WTC11 (cell line): ENCODE results near the gene LIX1L. TPM values are rescaled to one million over a fixed set of nuclear protein-coding genes. Genes with fewer than 3 reads are reported as not detected.

ENCODE experiments used
- ATAC-seq: fragments of 200-7000 bp; cut with Tn5 transposase; 2 replicates; pipeline ENCODE4 v1.10.0; 2021; ENCODE audit warnings: mild to moderate bottlenecking, moderate library complexity
- CTCF ChIA-PET: fragments of 300-600 bp; sonication (Branson Sonifier 250); formaldehyde crosslinking; loops from one replicate; lab custom pipeline; 2021; ENCODE audit warnings: antibody characterized with exemption; lab: Charles Lee
- POLR2A ChIA-PET: fragments of 350-600 bp; sonication (Branson Sonifier 250); formaldehyde crosslinking; loops from one replicate; lab custom pipeline; 2021; ENCODE audit warnings: antibody characterized with exemption; lab: Charles Lee
- DNase-seq: peaks from one replicate; pipeline ENCODE4 v3.0.0; 2021; ENCODE audit warnings: low spot score
- H3K27ac Mint-ChIP-seq: 2 replicates; pipeline ENCODE4 v1.8.0; 2021; ENCODE audit warnings: mixed read lengths
- H3K27me3 Mint-ChIP-seq: 2 replicates; pipeline ENCODE4 v1.8.0; 2021; ENCODE audit warnings: low read depth, mild to moderate bottlenecking, moderate library complexity, mixed read lengths
- H3K36me3 Mint-ChIP-seq: 2 replicates; pipeline ENCODE4 v1.8.0; 2021; ENCODE audit warnings: mixed read lengths
- H3K4me1 Mint-ChIP-seq: 2 replicates; pipeline ENCODE4 v1.8.0; 2022; ENCODE audit warnings: mixed read lengths
- H3K4me3 Mint-ChIP-seq: 2 replicates; pipeline ENCODE4 v1.8.0; 2021; ENCODE audit warnings: mild to moderate bottlenecking, moderate library complexity, mixed read lengths
- H3K9me3 Mint-ChIP-seq: 2 replicates; pipeline ENCODE4 v1.8.0; 2021; ENCODE audit warnings: mixed read lengths
- AR ChIP-seq: fragments of 250-450 bp; sonication (Bioruptor Pico); IDR thresholded peaks from 2 replicates; pipeline ENCODE4 v1.9.0; 2021; ENCODE audit warnings: mild to moderate bottlenecking
- CREB1 ChIP-seq: sonication (generic); formaldehyde crosslinking; IDR thresholded peaks from 2 replicates; pipeline ENCODE4 v1.8.0; 2023; ENCODE audit warnings: mild to moderate bottlenecking, missing genetic modification reagents
- CREM ChIP-seq: sonication (generic); formaldehyde crosslinking; IDR thresholded peaks from 2 replicates; pipeline ENCODE4 v1.8.1; 2022; ENCODE audit warnings: mild to moderate bottlenecking, missing genetic modification reagents, moderate library complexity
- E2F1 ChIP-seq: sonication (generic); formaldehyde crosslinking; IDR thresholded peaks from 2 replicates; pipeline ENCODE4 v1.8.0; 2022; ENCODE audit warnings: mild to moderate bottlenecking, missing genetic modification reagents
- E2F5 ChIP-seq: sonication (generic); formaldehyde crosslinking; IDR thresholded peaks from 2 replicates; pipeline ENCODE4 v1.8.1; 2022; ENCODE audit warnings: mild to moderate bottlenecking, moderate library complexity, missing genetic modification reagents
- EMX1 ChIP-seq: fragments of 250-450 bp; sonication (Bioruptor Pico); IDR thresholded peaks from 2 replicates; pipeline ENCODE4 v1.8.0; 2021; ENCODE audit warnings: mild to moderate bottlenecking
- ESRRA ChIP-seq: sonication (generic); formaldehyde crosslinking; IDR thresholded peaks from 2 replicates; pipeline ENCODE4 v1.8.1; 2022; ENCODE audit warnings: mild to moderate bottlenecking, missing genetic modification reagents, borderline replicate concordance
- JAZF1 ChIP-seq: fragments of 250-450 bp; sonication (Bioruptor Pico); IDR thresholded peaks from 2 replicates; pipeline ENCODE4 v1.9.0; 2021; ENCODE audit warnings: moderate library complexity, mild to moderate bottlenecking, inconsistent platforms
- MYBL2 ChIP-seq: sonication (generic); formaldehyde crosslinking; IDR thresholded peaks from 2 replicates; pipeline ENCODE4 v1.8.1; 2023; ENCODE audit warnings: mild to moderate bottlenecking, moderate library complexity, missing genetic modification reagents
- NFATC4 ChIP-seq: fragments of 250-450 bp; sonication (Bioruptor Pico); IDR thresholded peaks from 2 replicates; pipeline ENCODE4 v1.9.0; 2021; ENCODE audit warnings: mild to moderate bottlenecking
- NR1H2 ChIP-seq: sonication (generic); formaldehyde crosslinking; IDR thresholded peaks from 2 replicates; pipeline ENCODE4 v1.9.0; 2021; ENCODE audit warnings: mild to moderate bottlenecking, moderate library complexity, missing genetic modification reagents
- PRDM15 ChIP-seq: sonication (generic); formaldehyde crosslinking; IDR thresholded peaks from 2 replicates; pipeline ENCODE4 v1.8.0; 2022; ENCODE audit warnings: missing genetic modification reagents
- PRRX2 ChIP-seq: fragments of 250-450 bp; sonication (Bioruptor Pico); IDR thresholded peaks from 2 replicates; pipeline ENCODE4 v1.8.0; 2021; ENCODE audit warnings: mild to moderate bottlenecking
- RORB ChIP-seq: fragments of 250-450 bp; sonication (Bioruptor Pico); IDR thresholded peaks from 2 replicates; pipeline ENCODE4 v1.9.0; 2021; ENCODE audit warnings: mild to moderate bottlenecking
- SOX15 ChIP-seq: fragments of 250-450 bp; sonication (Bioruptor Pico); IDR thresholded peaks from 2 replicates; pipeline ENCODE4 v1.9.0; 2021; ENCODE audit warnings: mild to moderate bottlenecking
- TEAD1 ChIP-seq: sonication (generic); formaldehyde crosslinking; IDR thresholded peaks from 2 replicates; pipeline ENCODE4 v1.8.0; 2022; ENCODE audit warnings: mild to moderate bottlenecking, missing genetic modification reagents
- USF2 ChIP-seq: sonication (generic); formaldehyde crosslinking; IDR thresholded peaks from 2 replicates; pipeline ENCODE4 v1.8.1; 2023; ENCODE audit warnings: mild to moderate bottlenecking, missing genetic modification reagents, moderate library complexity
- ZNF121 ChIP-seq: sonication (generic); formaldehyde crosslinking; IDR thresholded peaks from 2 replicates; pipeline ENCODE4 v1.8.0; 2023; ENCODE audit warnings: missing genetic modification reagents
- ZNF317 ChIP-seq: sonication (generic); formaldehyde crosslinking; IDR thresholded peaks from 2 replicates; pipeline ENCODE4 v1.8.1; 2023; ENCODE audit warnings: low read depth, mild to moderate bottlenecking, moderate library complexity, missing genetic modification reagents, borderline replicate concordance
- total RNA-seq: library from RNA; stranded (reverse); gene quantifications from 3 replicates; pipeline ENCODE4 v1.2.3, GENCODE V29; 2021
- TF ChIP-seq, protein P1 (sequence below): fragments of 250-450 bp; sonication (Bioruptor Pico); IDR thresholded peaks from 2 replicates; pipeline ENCODE4 v1.8.0; 2021; ENCODE audit warnings: mild to moderate bottlenecking
- TF ChIP-seq, protein P2 (sequence below): sonication (generic); formaldehyde crosslinking; IDR thresholded peaks from 2 replicates; pipeline ENCODE4 v1.8.1; 2022; ENCODE audit warnings: mild to moderate bottlenecking, missing genetic modification reagents, moderate library complexity, borderline replicate concordance

LIX1L gene
- total RNA-seq, 1 experiment from 2014 or later: 3.0 TPM

DNA sequence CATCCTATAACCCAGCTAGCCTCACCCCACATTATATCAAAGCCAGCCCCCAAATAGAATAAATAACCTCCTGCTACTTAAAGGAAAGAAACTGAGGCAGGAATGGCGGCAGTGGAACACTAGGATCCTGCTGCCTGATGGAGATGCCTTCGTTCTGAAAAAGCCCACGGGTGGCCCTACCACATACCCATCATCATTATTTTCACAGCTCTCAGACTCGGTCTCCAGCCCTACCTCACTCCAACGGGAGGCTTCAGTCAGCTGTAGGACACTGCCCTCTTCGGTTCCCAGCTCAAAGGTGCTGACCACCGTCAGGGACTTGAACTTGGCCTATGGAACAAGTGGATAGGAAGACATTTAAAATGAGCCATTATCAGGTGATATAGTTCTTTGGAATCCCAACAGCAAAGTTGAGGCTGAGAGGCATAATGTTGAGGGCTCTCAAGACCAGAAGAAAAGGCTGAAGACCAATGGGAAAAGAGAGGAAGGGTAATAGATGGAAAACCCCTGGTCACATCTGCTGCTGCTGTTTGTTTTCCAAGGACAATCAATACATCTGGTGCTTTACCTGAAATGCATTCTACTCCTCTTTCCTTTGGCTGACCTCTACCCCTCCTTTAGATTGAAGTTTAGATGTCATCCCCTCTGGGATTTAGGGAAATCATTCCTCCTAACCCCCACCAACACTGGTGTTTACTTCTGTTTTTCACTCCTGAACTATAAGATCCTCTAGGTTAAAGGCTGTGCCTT, 64.3 kb downstream of the LIX1L start:
- CTCF ChIA-PET: interaction anchor here (1.6 to 3.7 kb wide), 6 partner anchors 15 to 85 kb away, joined by 3 to 93 read pairs (median 54); partner anchors contain the start of genes ITGA10, NUDT17 and PIAS3
- Mint-ChIP-seq H3K9me3 (no peaks in the 10 kb centered on the region), H3K4me3 (no peak overlapping the region), H3K27me3 (peaks cover 17% of the 10 kb centered on the region), H3K36me3 (no peaks in the 10 kb centered on the region), H3K27ac (no peak overlapping the region), H3K4me1 (peaks cover 14% of the 10 kb centered on the region)
- no peak for ATAC-seq
- TF ChIP-seq JAZF1 (CRISPR knock-in tag) (no peak), PRRX2 (no peak), ESRRA (CRISPR knock-in tag) (no peak), ZNF121 (CRISPR knock-in tag) (no peak), CREB1 (CRISPR knock-in tag) (no peak), SOX15 (no peak), TEAD1 (CRISPR knock-in tag) (no peak), NFATC4 (CRISPR knock-in tag) (no peak), RORB (no peak)
- TF ChIP-seq, protein P1, sequence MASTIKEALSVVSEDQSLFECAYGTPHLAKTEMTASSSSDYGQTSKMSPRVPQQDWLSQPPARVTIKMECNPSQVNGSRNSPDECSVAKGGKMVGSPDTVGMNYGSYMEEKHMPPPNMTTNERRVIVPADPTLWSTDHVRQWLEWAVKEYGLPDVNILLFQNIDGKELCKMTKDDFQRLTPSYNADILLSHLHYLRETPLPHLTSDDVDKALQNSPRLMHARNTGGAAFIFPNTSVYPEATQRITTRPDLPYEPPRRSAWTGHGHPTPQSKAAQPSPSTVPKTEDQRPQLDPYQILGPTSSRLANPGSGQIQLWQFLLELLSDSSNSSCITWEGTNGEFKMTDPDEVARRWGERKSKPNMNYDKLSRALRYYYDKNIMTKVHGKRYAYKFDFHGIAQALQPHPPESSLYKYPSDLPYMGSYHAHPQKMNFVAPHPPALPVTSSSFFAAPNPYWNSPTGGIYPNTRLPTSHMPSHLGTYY (CRISPR knock-in tag): no peak
- TF ChIP-seq, protein P2, sequence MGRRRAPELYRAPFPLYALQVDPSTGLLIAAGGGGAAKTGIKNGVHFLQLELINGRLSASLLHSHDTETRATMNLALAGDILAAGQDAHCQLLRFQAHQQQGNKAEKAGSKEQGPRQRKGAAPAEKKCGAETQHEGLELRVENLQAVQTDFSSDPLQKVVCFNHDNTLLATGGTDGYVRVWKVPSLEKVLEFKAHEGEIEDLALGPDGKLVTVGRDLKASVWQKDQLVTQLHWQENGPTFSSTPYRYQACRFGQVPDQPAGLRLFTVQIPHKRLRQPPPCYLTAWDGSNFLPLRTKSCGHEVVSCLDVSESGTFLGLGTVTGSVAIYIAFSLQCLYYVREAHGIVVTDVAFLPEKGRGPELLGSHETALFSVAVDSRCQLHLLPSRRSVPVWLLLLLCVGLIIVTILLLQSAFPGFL (CRISPR knock-in tag): no peak
- POLR2A ChIA-PET: no interaction called here
- no peak for DNase-seq

- peaks cover 17% of the 10 kb centered on the region for H3K27me3 Mint-ChIP-seq
- ChIA-PET POLR2A (interaction anchor here (1.0 to 1.8 kb wide), 7 partner anchors 15 to 87 kb away, joined by 4 to 14 read pairs (median 5); partner anchors contain the start of genes ANKRD34A, NUDT17, PIAS3 and POLR3GL), CTCF (interaction anchor here (0.7 to 3.7 kb wide), 46 partner anchors 8 to 146 kb away, joined by 3 to 93 read pairs (median 6); partner anchors contain the start of genes ANKRD34A, HJV, ITGA10 and LIX1L)
- H3K27ac Mint-ChIP-seq: peak overlapping the region; percentile 95
- no peaks in the 10 kb centered on the region for H3K36me3 Mint-ChIP-seq
- DNase-seq: no peak
- peaks cover 19% of the 10 kb centered on the region for H3K4me1 Mint-ChIP-seq
- H3K9me3 Mint-ChIP-seq: no peaks in the 10 kb centered on the region
- no peak; the same call in 1 of the 2 replicates for ATAC-seq
- peak overlapping the region; percentile 62 for H3K4me3 Mint-ChIP-seq
- TF ChIP-seq AR (CRISPR knock-in tag) (no peak), E2F5 (CRISPR knock-in tag) (no peak), EMX1 (no peak), NR1H2 (CRISPR knock-in tag) (no peak), CREM (CRISPR knock-in tag) (no peak), PRDM15 (no peak), USF2 (CRISPR knock-in tag) (no peak), JAZF1 (CRISPR knock-in tag) (no peak), E2F1 (CRISPR knock-in tag) (no peak), ZNF317 (CRISPR knock-in tag) (no peak), MYBL2 (CRISPR knock-in tag) (no peak)
Observed at GRCh38 chr1:145892486-145893087, 65.2 kb downstream of the LIX1L start.
